K562 (cell line): ENCODE results near the gene SUMF1. TPM values are rescaled to one million over a fixed set of nuclear protein-coding genes. Genes with fewer than 3 reads are reported as not detected.

ENCODE experiments used
- ATF2 ChIP-seq: sonication (generic); formaldehyde crosslinking; IDR thresholded peaks from 2 replicates; pipeline ENCODE4 v1.8.1; 2022; ENCODE audit warnings: missing genetic modification reagents
- BACH1 ChIP-seq: fragments of 200-800 bp; sonication (Bioruptor generic); IDR thresholded peaks from 2 replicates; pipeline ENCODE4 v1.6.1; 2016; ENCODE audit warnings: missing genetic modification characterization, missing compliant biosample characterization
- BRD4 ChIP-seq: fragments of 200-600 bp; sonication (generic); IDR thresholded peaks from 2 replicates; pipeline ENCODE4 v1.6.1; 2017; ENCODE audit warnings: inconsistent platforms
- BRD9 ChIP-seq: fragments of 450-650 bp; IDR thresholded peaks from 2 replicates; pipeline ENCODE4 v1.6.1; 2018; ENCODE audit warnings: low read depth; ENCODE audit not compliant: partially characterized antibody
- C11orf30 ChIP-seq: fragments of 450-650 bp; IDR thresholded peaks from 2 replicates; pipeline ENCODE4 v1.6.1; 2016; ENCODE audit warnings: low read depth, mild to moderate bottlenecking
- CBFA2T3 ChIP-seq: fragments of 450-650 bp; IDR thresholded peaks from 2 replicates; pipeline ENCODE4 v1.6.1; 2017
- CCNT2 ChIP-seq: IDR thresholded peaks from 2 replicates; pipeline ENCODE4 v1.6.1; 2011; ENCODE audit warnings: borderline replicate concordance, low read depth, mild to moderate bottlenecking, moderate library complexity, mixed read lengths, low read length; ENCODE audit not compliant: insufficient read length; ENCODE audit errors: extremely low read depth
- CEBPB ChIP-seq: fragments of 450-650 bp; IDR thresholded peaks from 2 replicates; pipeline ENCODE4 v1.6.1; 2016; ENCODE audit warnings: missing genetic modification characterization, missing compliant biosample characterization
- DPF2 ChIP-seq: fragments of 450-650 bp; IDR thresholded peaks from 2 replicates; pipeline ENCODE4 v1.6.1; 2016
- JUNB ChIP-seq: fragments of 450-650 bp; formaldehyde crosslinking; conservative IDR thresholded peaks from 2 replicates; pipeline ENCODE4 v1.4.0; 2020; ENCODE audit warnings: mild to moderate bottlenecking
- JUND ChIP-seq, 2 experiments: IDR thresholded peaks; 2 replicates in 1 of 2; 3 replicates in 1 of 2; pipeline ENCODE4 v1.6.1; 2011; ENCODE audit warnings: borderline replicate concordance in 2 of 2, low read depth in 2 of 2, low read length in 2 of 2, improper control_type of control experiment in 1 of 2, missing biosample characterization in 1 of 2, missing genetic modification characterization in 1 of 2, missing genetic modification reagents in 1 of 2
- KLF13 ChIP-seq: fragments of 450-650 bp; IDR thresholded peaks from 2 replicates; pipeline ENCODE4 v1.6.1; 2016; ENCODE audit warnings: missing genetic modification characterization, low read depth, mild to moderate bottlenecking, missing compliant biosample characterization, moderate library complexity, borderline replicate concordance
- MAFK ChIP-seq: IDR thresholded peaks from 2 replicates; pipeline ENCODE4 v1.6.1; 2011; ENCODE audit warnings: low read length, improper control_type of control experiment
- NFIC ChIP-seq: fragments of 450-650 bp; IDR thresholded peaks from 2 replicates; pipeline ENCODE4 v1.6.1; 2017; ENCODE audit warnings: mild to moderate bottlenecking, inconsistent platforms
- NFIX ChIP-seq: fragments of 250-450 bp; sonication (Bioruptor Pico); IDR thresholded peaks from 2 replicates; pipeline ENCODE4 v1.4.0; 2020; ENCODE audit warnings: low read depth, mild to moderate bottlenecking, moderate library complexity
- RCOR1 ChIP-seq, 2 experiments: IDR thresholded peaks; 2 replicates each; pipeline ENCODE4 v1.6.1; 2012; ENCODE audit warnings: low read depth in 2 of 2, low read length in 2 of 2, borderline replicate concordance in 1 of 2, improper control_type of control experiment in 1 of 2
- RFX5 ChIP-seq: IDR thresholded peaks from 2 replicates; pipeline ENCODE4 v1.6.1; 2011; ENCODE audit warnings: low read depth, mild to moderate bottlenecking, improper control_type of control experiment, low read length
- SMAD4 ChIP-seq: fragments of 250-450 bp; sonication (Bioruptor Pico); conservative IDR thresholded peaks from 2 replicates; pipeline ENCODE4 v1.8.0; 2021; ENCODE audit warnings: inconsistent platforms, mild to moderate bottlenecking, moderate library complexity
- TRIM24 ChIP-seq, 2 experiments: fragments of 450-650 bp; IDR thresholded peaks; 2 replicates each; pipeline ENCODE4 v1.6.1; 2016
- ZNF318 ChIP-seq, 2 experiments: fragments of 450-650 bp; IDR thresholded peaks; 2 replicates each; pipeline ENCODE4 v1.6.1; 2016; ENCODE audit warnings: mild to moderate bottlenecking in 2 of 2, borderline replicate concordance in 1 of 2, low read depth in 1 of 2, moderate library complexity in 1 of 2
- ZNF699 ChIP-seq: fragments of 250-450 bp; sonication (Bioruptor Pico); IDR thresholded peaks from 2 replicates; pipeline ENCODE4 v1.8.0; 2021; ENCODE audit warnings: mild to moderate bottlenecking, moderate library complexity; ENCODE audit not compliant: insufficient replicate concordance
- polyA plus RNA-seq, 8 experiments: library from polyadenylated mRNA; depleted of rRNA in 4 of 8; stranded (reverse) in 5 of 8; unstranded in 3 of 8; fragments of >200 nt; fragmentation: Nextera tagmentation in 2 of 8; fragmentation: Illumina TruSeq in 1 of 8; extraction: Ambion mirVana in 2 of 8; extraction: Trizol in 1 of 8; gene quantifications; 2 replicates each; pipeline versions ENCODE4 v1.2.1 to v1.2.3, GENCODE V29; 2011 to 2014; ENCODE audit warnings: inconsistent platforms in 1 of 8, missing spikeins in 1 of 8
- total RNA-seq, 7 experiments: library from RNA; depleted of rRNA in 6 of 7; stranded (reverse); fragments of >200 nt in 6 of 7; fragmentation: Illumina TruSeq in 2 of 7; extraction: Trizol in 2 of 7; gene quantifications; 2 replicates each; pipeline versions ENCODE4 v1.2.1 to v1.2.3, GENCODE V29; 2011 to 2021; ENCODE audit warnings: low replicate concordance in 1 of 7

The SUMF1 gene
- total and polyA plus RNA-seq, 9 of the 15 experiments (the other 6 are each of a cell fraction or from before 2014, with no cell fraction given), result 1.3 to 7.4 (median 4.2) TPM

GRCh38 chr3:4322635-4323034 is 144.4 kb downstream of the SUMF1 start (continued):
- peak; percentile 97 for TF ChIP-seq NFIC
- TF ChIP-seq DPF2, result peak; percentile 66
- no peak for TF ChIP-seq NFIX
- TF ChIP-seq JUNB (CRISPR knock-in tag), result no peak
- peak; percentile 48 for TF ChIP-seq BRD9
- TF ChIP-seq CEBPB (tag), result peak; percentile 98
- no peak for TF ChIP-seq SMAD4 (CRISPR knock-in tag)
- TF ChIP-seq RCOR1 (IDR thresholded peaks at IDR 0.05; ENCODE audit: borderline replicate concordance in 1 of 2, low read depth in 2 of 2, low read length in 2 of 2), result no peak
- TF ChIP-seq JUND (IDR thresholded peaks at IDR 0.05; ENCODE audit: borderline replicate concordance, low read depth, low read length), result no peak
- 0 out of 3 replicates have a peak, but pooled peaks have one; percentile 62 for TF ChIP-seq JUND (tag; IDR thresholded peaks at IDR 0.05; ENCODE audit: borderline replicate concordance, low read depth, low read length)
- peak; percentile 18; the same call in 1 of the 2 replicates for TF ChIP-seq CBFA2T3
- peak; percentile 11 to 47; a peak in 1 of 4 replicates for TF ChIP-seq TRIM24 (IDR thresholded peaks at IDR 0.05)
- TF ChIP-seq BRD4, result no peak
- TF ChIP-seq ZNF318 (IDR thresholded peaks at IDR 0.05; ENCODE audit: borderline replicate concordance in 1 of 2, low read depth in 1 of 2), result no peak
- no peak for TF ChIP-seq RFX5
- no peak for TF ChIP-seq ATF2 (CRISPR knock-in tag)
- TF ChIP-seq CCNT2, result no peak
- peak; percentile 82 for TF ChIP-seq MAFK
- peak; percentile 92 for TF ChIP-seq C11orf30
- 0 out of 2 replicates have a peak, but pooled peaks have one; percentile 18 for TF ChIP-seq BACH1
- no peak for TF ChIP-seq KLF13 (tag)
- no peak for TF ChIP-seq ZNF699
